AG08395 (cell line): Measurements from ENCODE around the gene AP5M1.
"Not testable (repeated sequence)": the region's sequence is repeated elsewhere in the genome, so short reads cannot be mapped to it uniquely, and the experiment has no call there.

ENCODE experiments used
- DNase-seq: peaks from one replicate; pipeline ENCODE4 v3.0.0; 2012; ENCODE audit warnings: mixed read lengths, low spot score

Gene AP5M1

GRCh38 chr14:57291692-57292647 is 23.2 kb downstream of the AP5M1 start:
- no peak for DNase-seq

GRCh38 chr14:57293866-57294837 is 25.4 kb downstream of the AP5M1 start:
- no peak for DNase-seq

GRCh38 chr14:57295239-57295638 is 26.5 kb downstream of the AP5M1 start:
- DNase-seq, result no peak

- DNase-seq, result no peak
Observed at GRCh38 chr14:57297852-57298251, 29.1 kb downstream of the AP5M1 start.

GRCh38 chr14:57299511-57299910 is 30.7 kb downstream of the AP5M1 start:
- no peak for DNase-seq

GRCh38 chr14:57302883-57303282 is 34.1 kb downstream of the AP5M1 start:
- no peak for DNase-seq

- no peak for DNase-seq
Observed at GRCh38 chr14:57314396-57315089, 45.8 kb downstream of the AP5M1 start.

- peak; percentile 72 for DNase-seq
Observed at GRCh38 chr14:57317248-57317833, 48.6 kb downstream of the AP5M1 start.

- no peak for DNase-seq
Observed at GRCh38 chr14:57319636-57320192, 50.9 kb downstream of the AP5M1 start.

- DNase-seq, result no peak
Observed at GRCh38 chr14:57323721-57324120, 55.0 kb downstream of the AP5M1 start.

- DNase-seq, result no peak
Observed at GRCh38 chr14:57326253-57326652, 57.5 kb downstream of the AP5M1 start.

- DNase-seq, result no peak
Observed at GRCh38 chr14:57329833-57330232, 61.1 kb downstream of the AP5M1 start.

- not testable (repeated sequence) for DNase-seq
Observed at GRCh38 chr14:57332475-57332874, 63.7 kb downstream of the AP5M1 start.

- DNase-seq, result not testable (repeated sequence)
Observed at GRCh38 chr14:57333726-57334125, 65.0 kb downstream of the AP5M1 start.

GRCh38 chr14:57343545-57344297 is 75.0 kb downstream of the AP5M1 start:
- DNase-seq, result not testable (repeated sequence)

GRCh38 chr14:57345106-57345505 is 76.3 kb downstream of the AP5M1 start:
- no peak for DNase-seq

GRCh38 chr14:57346741-57347140 is 78.0 kb downstream of the AP5M1 start:
- no peak for DNase-seq
